Astrocyte of the cerebellum (primary cell): ENCODE results near the gene SETD1A.

ENCODE experiments used
- DNase-seq: peaks from one replicate; pipeline ENCODE4 v3.0.0-alpha.2; 2011; ENCODE audit warnings: low read depth
- H3K4me3 ChIP-seq: 2 replicates; pipeline ENCODE4 v1.5.1; 2011; ENCODE audit warnings: mild to moderate bottlenecking, low read depth, low read length, moderate library complexity
- in situ Hi-C: cut with HindIII; loops from 2 replicates; pipeline ENCODE4 v1.10.0; 2017; ENCODE audit warnings: low sequenced_read_pairs
- TF ChIP-seq, protein P1 (sequence below): IDR thresholded peaks from 2 replicates; pipeline ENCODE4 v1.5.1; 2012; ENCODE audit warnings: low read length, low read depth, moderate library complexity, mild to moderate bottlenecking; ENCODE audit errors: missing control alignments

SETD1A gene

DNA sequence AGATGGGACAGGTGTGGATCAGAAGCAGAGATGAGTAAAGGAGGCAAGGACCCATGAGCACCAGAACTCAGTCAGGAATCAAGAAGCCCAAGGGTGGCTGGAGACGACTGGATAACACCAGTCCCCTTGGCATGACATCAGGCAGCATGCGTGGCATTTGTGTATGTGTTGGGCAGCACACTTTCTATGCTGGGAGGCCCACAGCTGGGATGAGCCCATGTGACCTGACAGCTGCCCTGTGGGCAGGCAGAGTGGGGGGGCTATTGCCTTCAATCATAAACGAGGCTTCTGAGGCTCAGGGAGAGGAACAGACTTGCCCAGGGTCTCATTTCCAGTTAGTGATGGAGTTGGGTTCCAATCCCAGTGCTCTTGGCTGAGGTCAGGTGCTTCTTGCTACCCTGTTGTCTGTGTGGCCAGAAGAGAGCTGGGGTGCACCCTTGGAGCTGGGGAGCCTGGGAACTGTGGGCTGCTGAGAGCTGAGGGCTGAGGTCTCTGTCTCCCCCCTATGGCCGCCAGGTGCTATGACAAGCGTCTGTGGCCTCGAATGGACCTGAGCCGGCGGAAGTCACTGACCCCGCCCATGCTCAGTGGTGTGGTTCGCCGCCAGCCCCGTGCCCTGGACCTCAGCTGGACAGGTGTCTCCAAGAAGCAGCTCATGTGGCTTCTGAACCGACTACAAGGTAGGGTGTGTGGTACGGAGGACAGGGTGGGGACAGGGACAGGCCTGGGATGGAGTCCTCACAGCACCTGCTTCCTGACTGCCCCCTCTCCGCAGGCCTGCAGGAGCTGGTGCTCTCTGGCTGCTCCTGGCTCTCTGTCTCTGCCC lies 15.7 kb upstream of the SETD1A start:
- in situ Hi-C loops: loop anchor here (25.0 kb wide), 1 partner anchor 120 kb away; the partner anchor contains the start of genes ZNF646 and ZNF668
- H3K4me3 ChIP-seq: no peak overlapping the region
- TF ChIP-seq, protein P1, sequence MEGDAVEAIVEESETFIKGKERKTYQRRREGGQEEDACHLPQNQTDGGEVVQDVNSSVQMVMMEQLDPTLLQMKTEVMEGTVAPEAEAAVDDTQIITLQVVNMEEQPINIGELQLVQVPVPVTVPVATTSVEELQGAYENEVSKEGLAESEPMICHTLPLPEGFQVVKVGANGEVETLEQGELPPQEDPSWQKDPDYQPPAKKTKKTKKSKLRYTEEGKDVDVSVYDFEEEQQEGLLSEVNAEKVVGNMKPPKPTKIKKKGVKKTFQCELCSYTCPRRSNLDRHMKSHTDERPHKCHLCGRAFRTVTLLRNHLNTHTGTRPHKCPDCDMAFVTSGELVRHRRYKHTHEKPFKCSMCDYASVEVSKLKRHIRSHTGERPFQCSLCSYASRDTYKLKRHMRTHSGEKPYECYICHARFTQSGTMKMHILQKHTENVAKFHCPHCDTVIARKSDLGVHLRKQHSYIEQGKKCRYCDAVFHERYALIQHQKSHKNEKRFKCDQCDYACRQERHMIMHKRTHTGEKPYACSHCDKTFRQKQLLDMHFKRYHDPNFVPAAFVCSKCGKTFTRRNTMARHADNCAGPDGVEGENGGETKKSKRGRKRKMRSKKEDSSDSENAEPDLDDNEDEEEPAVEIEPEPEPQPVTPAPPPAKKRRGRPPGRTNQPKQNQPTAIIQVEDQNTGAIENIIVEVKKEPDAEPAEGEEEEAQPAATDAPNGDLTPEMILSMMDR: peak; percentile 97
- no peak for DNase-seq

DNA sequence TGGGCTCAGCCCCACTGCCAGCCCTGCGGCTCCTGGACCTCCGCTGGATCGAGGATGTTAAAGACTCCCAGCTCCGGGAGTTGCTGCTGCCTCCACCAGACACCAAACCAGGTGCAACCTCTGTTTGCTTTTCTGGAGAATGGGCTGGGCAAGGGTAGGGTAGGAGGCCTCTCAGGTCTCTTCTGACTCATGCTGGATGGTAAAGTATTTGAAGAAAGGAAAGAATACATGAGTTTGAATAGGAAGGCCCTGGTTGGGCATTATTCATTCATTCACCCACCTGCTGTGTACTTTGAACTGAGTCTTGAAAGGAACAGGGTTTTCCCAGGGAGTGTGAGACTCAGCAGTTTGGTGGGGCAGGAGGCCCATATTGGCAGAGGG lies 15.1 kb upstream of the SETD1A start:
- in situ Hi-C loops: loop anchor here (25.0 kb wide), 1 partner anchor 120 kb away; the partner anchor contains the start of genes ZNF646 and ZNF668
- DNase-seq: no peak
- TF ChIP-seq, protein P1: no peak
- H3K4me3 ChIP-seq: no peak overlapping the region

DNA sequence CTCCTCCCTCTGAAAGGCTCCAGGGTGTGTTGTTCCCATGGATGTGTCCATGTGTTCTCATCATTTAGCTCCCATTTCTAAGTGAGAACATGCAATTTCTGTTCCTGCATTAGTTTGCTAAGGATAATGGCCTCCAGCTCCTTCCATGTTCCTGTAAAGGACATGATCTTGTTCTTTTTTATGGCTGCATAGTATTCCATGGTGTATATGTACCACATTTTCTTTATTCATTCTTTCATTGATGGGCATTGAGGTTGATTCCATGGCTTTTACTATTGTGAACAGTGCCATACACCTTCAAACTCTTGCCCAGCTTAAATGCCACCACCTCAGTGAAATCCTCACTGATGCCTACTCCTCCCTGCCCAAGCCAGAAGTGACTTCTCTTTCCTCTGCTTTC lies 13.2 kb upstream of the SETD1A start:
- no peak overlapping the region for H3K4me3 ChIP-seq
- TF ChIP-seq, protein P1: no peak
- in situ Hi-C loops: loop anchor here (25.0 kb wide), 1 partner anchor 118 kb away; the partner anchor contains the start of genes ZNF646 and ZNF668
- DNase-seq: no peak

DNA sequence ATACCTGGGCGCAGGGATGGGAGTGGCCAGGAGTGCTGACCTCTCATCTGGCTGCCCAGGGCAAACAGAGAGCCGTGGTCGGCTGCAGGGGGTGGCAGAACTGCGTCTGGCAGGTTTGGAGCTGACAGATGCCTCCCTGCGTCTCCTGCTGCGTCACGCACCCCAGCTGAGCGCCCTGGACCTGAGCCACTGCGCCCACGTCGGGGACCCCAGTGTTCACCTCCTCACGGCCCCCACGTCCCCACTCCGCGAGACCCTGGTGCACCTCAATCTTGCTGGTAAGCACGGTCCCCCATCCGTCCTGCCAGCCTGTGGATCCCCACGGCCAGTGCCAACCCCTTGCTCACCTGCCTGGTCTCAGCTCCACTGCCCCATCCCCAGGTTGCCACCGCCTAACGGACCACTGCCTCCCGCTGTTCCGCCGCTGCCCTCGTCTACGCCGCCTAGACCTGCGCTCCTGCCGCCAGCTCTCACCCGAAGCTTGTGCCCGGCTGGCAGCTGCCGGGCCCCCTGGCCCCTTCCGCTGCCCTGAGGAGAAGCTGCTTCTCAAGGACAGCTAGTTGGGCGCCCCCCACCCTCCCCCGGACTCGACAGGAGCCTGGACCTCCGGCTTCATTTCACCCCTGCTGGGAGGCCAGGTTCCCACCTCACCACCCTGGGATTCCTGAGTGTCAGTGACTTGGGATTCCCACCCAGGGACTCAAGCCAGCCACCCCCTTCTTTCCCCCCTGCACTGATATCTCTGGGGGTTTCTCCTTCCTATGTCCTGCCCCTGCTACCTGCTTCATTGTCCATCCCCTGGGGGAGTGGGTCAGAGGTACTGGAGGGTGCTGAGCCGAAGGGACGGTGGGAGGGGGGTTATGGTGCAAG lies 10.6 kb upstream of the SETD1A start:
- DNase-seq: no peak
- H3K4me3 ChIP-seq: no peak overlapping the region
- TF ChIP-seq, protein P1: no peak
- in situ Hi-C loops: loop anchor here (25.0 kb wide), 1 partner anchor 115 kb away; the partner anchor contains the start of genes ZNF646 and ZNF668

DNA sequence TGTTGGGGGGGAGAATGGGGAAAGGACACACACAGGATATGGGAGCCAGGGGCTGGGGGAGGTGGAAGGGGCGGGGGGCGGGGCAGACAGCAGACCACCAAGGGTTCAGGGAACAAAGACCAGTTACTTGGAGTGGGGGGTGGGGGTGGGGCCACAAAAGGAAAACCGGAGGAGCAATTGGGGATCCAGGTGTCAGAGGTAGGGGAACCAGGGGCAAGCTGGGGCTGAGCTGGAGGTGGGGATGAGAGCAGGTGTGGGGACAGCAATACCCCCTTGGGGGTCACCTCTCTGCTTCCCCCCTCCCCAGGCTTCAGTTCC lies 10.1 kb upstream of the SETD1A start:
- DNase-seq: no peak
- in situ Hi-C loops: loop anchor here (25.0 kb wide), 1 partner anchor 115 kb away; the partner anchor contains the start of genes ZNF646 and ZNF668
- no peak overlapping the region for H3K4me3 ChIP-seq
- TF ChIP-seq, protein P1: no peak
